Ovary (tissue), 9 donors: ENCODE data around the gene BLOC1S2. TPM values are rescaled to one million over a fixed set of nuclear protein-coding genes. Genes with fewer than 3 reads are reported as not detected.

Experiments used
- DNase-seq, 5 donors: peaks; one replicate each; pipeline ENCODE4 v3.0.0-alpha.2; 2019 to 2020
- H3K27ac ChIP-seq, 2 donors: fragments of 200-600 bp; one replicate each; pipeline versions ENCODE4 v1.5.1 to v1.8.0; 2019 to 2022
- H3K27me3 ChIP-seq: fragments of 200-600 bp; one replicate; pipeline ENCODE4 v1.8.0; 2022
- H3K36me3 ChIP-seq: fragments of 200-600 bp; sonication (generic); one replicate; pipeline ENCODE4 v1.5.1; 2019
- H3K4me1 ChIP-seq: one replicate; pipeline ENCODE4 v1.8.1; 2013; ENCODE audit warnings: mild to moderate bottlenecking, moderate library complexity; ENCODE audit not compliant: insufficient read depth
- H3K4me3 ChIP-seq: fragments of 200-600 bp; sonication (generic); one replicate; pipeline ENCODE4 v1.5.1; 2017
- H3K9me3 ChIP-seq, 2 donors: fragments of 200-600 bp in 1 of 2; sonication (generic) in 1 of 2; one replicate each; pipeline versions ENCODE4 v1.5.1 to v1.8.1; 2013 to 2019; ENCODE audit warnings: mild to moderate bottlenecking in 1 of 2, moderate library complexity in 1 of 2
- EP300 ChIP-seq: sonication (generic); formaldehyde crosslinking; IDR thresholded peaks from one replicate; pipeline ENCODE4 v1.6.1; 2017; ENCODE audit warnings: antibody characterized with exemption
- POLR2A ChIP-seq: fragments of 450-650 bp; IDR thresholded peaks from one replicate; pipeline ENCODE4 v1.6.1; 2017; ENCODE audit warnings: antibody characterized with exemption, mild to moderate bottlenecking, moderate library complexity
- WGBS, 3 donors: extraction: QIAGEN DNeasy Blood & Tissue Kit in 1 of 3; methylation state at CpG; one replicate each; pipeline versions ENCODE4 v1.1.5 to v1.1.7; 2013 to 2017; 5-methylcytosine and 5-hydroxymethylcytosine counted together
- intact Hi-C, 4 donors: fragments of 100-400 bp; cut with DNase I; formaldehyde crosslinking; loops; one replicate each; pipeline versions ENCODE4 v1.11.0 to v1.15.1; 2022 to 2023
- polyA plus RNA-seq, 2 donors: library from polyadenylated mRNA; stranded (reverse); fragments of 200-250 nt in 1 of 2; fragments of 350-450 nt in 1 of 2; fragmentation: Illumina TruSeq in 1 of 2; extraction: RNeasy Lipid Tissue Mini Kit (QIAGEN cat#74804) in 1 of 2; gene quantifications; one replicate each; pipeline ENCODE4 v1.2.3, GENCODE V29; 2013 to 2014
- total RNA-seq, 7 donors: library from RNA; depleted of rRNA in 2 of 7; stranded (reverse); fragments of >200 nt in 2 of 7; fragmentation: NEBNext Ultra II Directional in 3 of 7; extraction: Animal tissue kit (Norgen Biotek cat#: 25700) in 3 of 7; gene quantifications; one replicate each; pipeline versions ENCODE4 v1.1.0 to v1.2.4, GENCODE V29; 2016 to 2023
- TF ChIP-seq, protein P1 (sequence below), 3 donors: fragments of 450-650 bp in 2 of 3; fragments of 200-600 bp in 1 of 3; IDR thresholded peaks; one replicate each; pipeline versions ENCODE4 v1.5.1 to v1.8.0; 2016 to 2022; ENCODE audit warnings: antibody characterized with exemption in 3 of 3, mild to moderate bottlenecking in 1 of 3
- donor health status: DM: no; HTN: no; CAD: no; lungs with moderate emphysema.
- donor health status: DM: no; HTN: no; CAD: no.
- donor health status: Bipolar disorder and iron deficiency.
- donor health status: DM: yes; HTN: yes; CAD: no.
- donor health status: DM: no; HTN: no; CAD: no.
- donor health status: DM: yes; HTN: yes; CAD: no.

Gene BLOC1S2
- total and polyA plus RNA-seq, 9 donors: 14.4 to 34.4 (median 24.6) TPM

GRCh38 chr10:100333106-100333505, 46.6 kb upstream of the BLOC1S2 start:
- Histone ChIP-seq H3K9me3 (no peaks in the 10 kb centered on the region), H3K27ac (no peak overlapping the region), H3K4me3 (no peak overlapping the region), H3K4me1 (no peaks in the 10 kb centered on the region), H3K27me3 (no peaks in the 10 kb centered on the region), H3K36me3 (no peaks in the 10 kb centered on the region)
- intact Hi-C loops: loop anchor here in 1 of 4 donors (10.0 kb wide), 2 partner anchors 182 to 542 kb away; partner anchors contain the start of gene SEC31B
- TF ChIP-seq EP300 (no peak), POLR2A (no peak)
- TF ChIP-seq, protein P1, sequence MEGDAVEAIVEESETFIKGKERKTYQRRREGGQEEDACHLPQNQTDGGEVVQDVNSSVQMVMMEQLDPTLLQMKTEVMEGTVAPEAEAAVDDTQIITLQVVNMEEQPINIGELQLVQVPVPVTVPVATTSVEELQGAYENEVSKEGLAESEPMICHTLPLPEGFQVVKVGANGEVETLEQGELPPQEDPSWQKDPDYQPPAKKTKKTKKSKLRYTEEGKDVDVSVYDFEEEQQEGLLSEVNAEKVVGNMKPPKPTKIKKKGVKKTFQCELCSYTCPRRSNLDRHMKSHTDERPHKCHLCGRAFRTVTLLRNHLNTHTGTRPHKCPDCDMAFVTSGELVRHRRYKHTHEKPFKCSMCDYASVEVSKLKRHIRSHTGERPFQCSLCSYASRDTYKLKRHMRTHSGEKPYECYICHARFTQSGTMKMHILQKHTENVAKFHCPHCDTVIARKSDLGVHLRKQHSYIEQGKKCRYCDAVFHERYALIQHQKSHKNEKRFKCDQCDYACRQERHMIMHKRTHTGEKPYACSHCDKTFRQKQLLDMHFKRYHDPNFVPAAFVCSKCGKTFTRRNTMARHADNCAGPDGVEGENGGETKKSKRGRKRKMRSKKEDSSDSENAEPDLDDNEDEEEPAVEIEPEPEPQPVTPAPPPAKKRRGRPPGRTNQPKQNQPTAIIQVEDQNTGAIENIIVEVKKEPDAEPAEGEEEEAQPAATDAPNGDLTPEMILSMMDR (IDR thresholded peaks at IDR 0.05): no peak
- WGBS, 3 donors: 52 to 57% (median 53%) methylated on average over 4 of the region's 4 CpGs
- DNase-seq: no peak

DNA sequence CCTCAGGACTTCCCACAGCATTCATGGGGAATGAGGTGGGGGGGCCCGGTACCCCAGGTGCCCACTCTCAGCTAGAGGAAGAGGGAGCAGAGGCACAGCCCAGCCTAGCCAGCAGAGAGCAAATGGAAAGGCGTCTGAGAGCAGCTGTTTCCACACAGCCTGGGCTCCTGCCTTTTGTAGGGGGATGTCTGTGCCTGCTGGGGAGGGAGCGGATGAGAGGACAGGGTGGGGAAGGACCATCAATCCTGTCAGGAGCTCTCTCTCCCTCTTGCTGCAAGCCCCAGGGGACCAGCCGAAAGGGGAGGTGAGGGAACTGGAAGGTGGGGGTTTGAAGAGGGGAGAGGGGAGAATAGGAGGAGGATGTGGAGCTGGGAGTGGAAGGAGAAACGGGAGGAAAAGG, 43.6 kb upstream of the BLOC1S2 start, which contains the start of gene PKD2L1:
TSS of gene PKD2L1 (minus strand) at position 150 of the 400 bp plus-strand sequence. CDS start at position 25, 125 bp downstream.
- no peak for DNase-seq
- intact Hi-C loops: loop anchor here in 1 of 4 donors (10.0 kb wide), 2 partner anchors 185 to 545 kb away; partner anchors contain the start of gene SEC31B
- Histone ChIP-seq H3K9me3 (no peaks in the 10 kb centered on the region), H3K4me3 (no peak within 1 kb of the TSS), H3K27ac (no peak within 1 kb of the TSS), H3K27me3 (no peaks in the 10 kb centered on the region), H3K36me3 (no peaks in the 10 kb centered on the region), H3K4me1 (no peaks in the 10 kb centered on the region)
- 12 to 25% (median 19%) methylated on average over 5 of the region's 5 CpGs for WGBS, 3 donors
- TF ChIP-seq, protein P1 (IDR thresholded peaks at IDR 0.05): no peak
- TF ChIP-seq EP300 (no peak), POLR2A (no peak)

- Histone ChIP-seq H3K4me3 (no peak overlapping the region), H3K36me3 (no peaks in the 10 kb centered on the region), H3K9me3 (no peaks in the 10 kb centered on the region), H3K4me1 (no peaks in the 10 kb centered on the region), H3K27ac (no peak overlapping the region), H3K27me3 (no peaks in the 10 kb centered on the region)
- 50 to 60% (median 52%) methylated on average over 5 of the region's 5 CpGs for WGBS, 3 donors
- intact Hi-C loops: no loop called here
- DNase-seq: no peak
- TF ChIP-seq EP300 (no peak), POLR2A (no peak)
- TF ChIP-seq, protein P1 (IDR thresholded peaks at IDR 0.05): no peak
These were observed 41.7 kb upstream of the BLOC1S2 start for GRCh38 chr10:100328198-100328597.

DNA sequence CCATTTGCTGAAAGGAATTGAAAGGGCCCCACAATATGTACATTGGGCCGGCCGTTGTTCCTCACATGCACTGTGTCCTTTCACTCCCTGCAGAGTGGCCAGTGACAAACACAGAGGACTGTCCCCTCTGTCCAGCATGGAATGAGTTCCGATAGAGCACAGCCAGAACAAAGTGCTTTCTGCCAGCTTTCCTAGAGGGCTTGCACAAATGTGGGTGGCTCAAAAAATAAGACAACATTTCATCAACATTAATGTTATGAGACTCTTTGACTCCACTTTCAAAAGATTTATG, 41.2 kb upstream of the BLOC1S2 start:
- no peak for DNase-seq
- no peak for TF ChIP-seq POLR2A
- no peak for TF ChIP-seq EP300
- TF ChIP-seq, protein P1 (IDR thresholded peaks at IDR 0.05): no peak
- Histone ChIP-seq H3K4me1 (no peaks in the 10 kb centered on the region), H3K4me3 (no peak overlapping the region), H3K9me3 (no peaks in the 10 kb centered on the region), H3K36me3 (no peaks in the 10 kb centered on the region), H3K27me3 (no peaks in the 10 kb centered on the region), H3K27ac (no peak overlapping the region)
- 71 to 73% (median 72%) methylated on average over 3 of the region's 3 CpGs for WGBS, 3 donors
- intact Hi-C loops: no loop called here
